Measurements from ENCODE around the gene SUZ12. TPM values are rescaled to one million over a fixed set of nuclear protein-coding genes. Genes with fewer than 3 reads are reported as not detected.
"Not testable (repeated sequence)": the region's sequence is repeated elsewhere in the genome, so short reads cannot be mapped to it uniquely, and the experiment has no call there.

SUZ12 gene
- total RNA-seq (ENCODE audit: low replicate concordance): 26.5 and 29.8 TPM in 2 replicates
- long read RNA-seq, full-length matches to known transcripts: 1 of 14 reads
- long read RNA-seq, partial matches to known transcripts: 11 of 14 reads
- long read RNA-seq, other reads (novel, unspliced or antisense): 2 of 14 reads

DNA sequence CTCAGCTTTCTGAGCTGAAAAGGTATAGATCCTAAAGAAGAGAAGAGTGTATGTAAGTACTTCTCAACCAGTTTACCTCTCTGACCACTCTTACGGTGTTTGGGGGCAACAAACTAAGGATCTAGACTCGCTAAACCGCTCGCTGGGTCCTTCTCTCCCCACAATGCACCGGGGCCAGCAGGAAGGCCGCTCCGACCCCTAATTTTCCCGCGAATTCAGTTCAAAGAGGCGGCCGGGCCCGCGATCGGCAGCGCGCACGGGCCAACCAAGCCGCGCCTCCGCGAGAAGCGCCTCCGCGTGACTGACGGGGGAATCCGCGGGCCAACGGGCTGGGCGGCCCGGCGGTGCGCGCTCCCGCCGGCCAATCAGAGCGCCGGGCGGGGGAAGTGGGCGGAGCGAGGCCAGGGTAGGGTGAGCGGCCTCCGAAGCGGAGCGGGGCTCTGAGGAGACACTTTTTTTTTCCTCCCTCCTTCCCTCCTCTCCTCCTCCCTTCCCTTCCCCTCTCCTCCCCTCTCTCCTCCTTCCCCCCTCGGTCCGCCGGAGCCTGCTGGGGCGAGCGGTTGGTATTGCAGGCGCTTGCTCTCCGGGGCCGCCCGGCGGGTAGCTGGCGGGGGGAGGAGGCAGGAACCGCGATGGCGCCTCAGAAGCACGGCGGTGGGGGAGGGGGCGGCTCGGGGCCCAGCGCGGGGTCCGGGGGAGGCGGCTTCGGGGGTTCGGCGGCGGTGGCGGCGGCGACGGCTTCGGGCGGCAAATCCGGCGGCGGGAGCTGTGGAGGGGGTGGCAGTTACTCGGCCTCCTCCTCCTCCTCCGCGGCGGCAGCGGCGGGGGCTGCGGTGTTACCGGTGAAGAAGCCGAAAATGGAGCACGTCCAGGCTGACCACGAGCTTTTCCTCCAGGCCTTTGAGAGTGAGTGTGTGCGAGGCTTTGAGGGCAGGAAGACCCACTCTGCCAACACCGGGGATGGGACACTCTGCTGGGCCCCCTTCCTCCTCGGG, at the start of gene SUZ12:
TSS of gene SUZ12 (plus strand) at position 393 of the 995 bp plus-strand sequence. CDS start at position 633, 240 bp downstream.
- peak; percentile 89 for DNase-seq (ENCODE audit: extremely low spot score, unreplicated experiment)
- not testable (repeated sequence) for H3K4me1 Mint-ChIP-seq (ENCODE audit: unreplicated experiment); H3K9me3 Mint-ChIP-seq; H3K36me3 Mint-ChIP-seq; H3K27me3 Mint-ChIP-seq
- Mint-ChIP-seq H3K4me3 (peak within 1 kb of the TSS; percentile 90), H3K27ac (peak within 1 kb of the TSS; percentile 81)

DNA sequence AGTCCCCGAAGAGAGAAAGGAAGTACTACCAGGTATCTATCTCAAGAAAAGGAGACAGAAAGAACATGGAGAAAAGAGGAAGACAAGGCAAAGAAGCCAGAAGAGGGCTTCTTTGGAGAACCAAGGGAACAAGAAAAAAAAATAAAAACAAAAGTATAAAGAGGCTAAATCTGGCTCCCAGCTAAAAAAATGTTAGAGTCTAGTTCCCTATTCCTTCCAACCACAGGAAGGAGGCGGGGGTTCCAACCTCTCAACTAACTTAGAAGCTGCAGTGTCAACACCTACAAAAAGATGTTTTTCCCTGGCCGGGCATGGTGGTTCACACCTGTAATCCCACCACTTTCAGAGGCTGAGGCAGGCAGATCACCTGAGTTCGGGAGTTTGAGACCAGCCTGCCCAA, 48.7 kb upstream of the SUZ12 start:
- Mint-ChIP-seq H3K27ac (no peak overlapping the region), H3K27me3 (no peaks in the 10 kb centered on the region), H3K4me3 (no peak overlapping the region), H3K4me1 (ENCODE audit: unreplicated experiment) (no peaks in the 10 kb centered on the region), H3K36me3 (peaks cover 30% of the 10 kb centered on the region), H3K9me3 (no peaks in the 10 kb centered on the region)
- DNase-seq (ENCODE audit: extremely low spot score, unreplicated experiment): no peak
- TF ChIP-seq, protein P1, sequence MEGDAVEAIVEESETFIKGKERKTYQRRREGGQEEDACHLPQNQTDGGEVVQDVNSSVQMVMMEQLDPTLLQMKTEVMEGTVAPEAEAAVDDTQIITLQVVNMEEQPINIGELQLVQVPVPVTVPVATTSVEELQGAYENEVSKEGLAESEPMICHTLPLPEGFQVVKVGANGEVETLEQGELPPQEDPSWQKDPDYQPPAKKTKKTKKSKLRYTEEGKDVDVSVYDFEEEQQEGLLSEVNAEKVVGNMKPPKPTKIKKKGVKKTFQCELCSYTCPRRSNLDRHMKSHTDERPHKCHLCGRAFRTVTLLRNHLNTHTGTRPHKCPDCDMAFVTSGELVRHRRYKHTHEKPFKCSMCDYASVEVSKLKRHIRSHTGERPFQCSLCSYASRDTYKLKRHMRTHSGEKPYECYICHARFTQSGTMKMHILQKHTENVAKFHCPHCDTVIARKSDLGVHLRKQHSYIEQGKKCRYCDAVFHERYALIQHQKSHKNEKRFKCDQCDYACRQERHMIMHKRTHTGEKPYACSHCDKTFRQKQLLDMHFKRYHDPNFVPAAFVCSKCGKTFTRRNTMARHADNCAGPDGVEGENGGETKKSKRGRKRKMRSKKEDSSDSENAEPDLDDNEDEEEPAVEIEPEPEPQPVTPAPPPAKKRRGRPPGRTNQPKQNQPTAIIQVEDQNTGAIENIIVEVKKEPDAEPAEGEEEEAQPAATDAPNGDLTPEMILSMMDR (conservative IDR thresholded peaks at IDR 0.05): no peak

DNA sequence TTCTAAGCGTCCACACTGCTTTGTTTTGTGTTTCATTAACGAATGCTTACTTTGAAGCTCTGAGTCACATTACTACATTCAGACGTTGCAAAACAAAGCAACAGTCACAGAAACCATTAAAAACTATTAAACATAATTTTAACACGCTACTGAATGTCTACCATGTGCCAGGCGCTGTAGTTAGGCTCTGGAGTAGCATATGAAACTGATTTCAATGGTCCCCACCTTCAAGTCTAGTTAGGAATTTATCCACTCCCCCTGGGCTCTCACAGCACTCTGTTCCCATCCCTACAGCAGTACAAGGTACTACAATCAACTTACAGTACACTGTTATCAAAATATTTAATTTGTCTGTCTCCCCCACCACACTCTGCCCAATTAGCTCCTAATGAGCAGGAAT, 35.9 kb upstream of the SUZ12 start:
- Mint-ChIP-seq H3K9me3 (no peaks in the 10 kb centered on the region), H3K4me3 (no peak overlapping the region), H3K36me3 (peaks cover 5% of the 10 kb centered on the region), H3K27ac (no peak overlapping the region), H3K27me3 (no peaks in the 10 kb centered on the region), H3K4me1 (ENCODE audit: unreplicated experiment) (no peaks in the 10 kb centered on the region)
- no peak for DNase-seq (ENCODE audit: extremely low spot score, unreplicated experiment)
- TF ChIP-seq, protein P1 (conservative IDR thresholded peaks at IDR 0.05): no peak

DNA sequence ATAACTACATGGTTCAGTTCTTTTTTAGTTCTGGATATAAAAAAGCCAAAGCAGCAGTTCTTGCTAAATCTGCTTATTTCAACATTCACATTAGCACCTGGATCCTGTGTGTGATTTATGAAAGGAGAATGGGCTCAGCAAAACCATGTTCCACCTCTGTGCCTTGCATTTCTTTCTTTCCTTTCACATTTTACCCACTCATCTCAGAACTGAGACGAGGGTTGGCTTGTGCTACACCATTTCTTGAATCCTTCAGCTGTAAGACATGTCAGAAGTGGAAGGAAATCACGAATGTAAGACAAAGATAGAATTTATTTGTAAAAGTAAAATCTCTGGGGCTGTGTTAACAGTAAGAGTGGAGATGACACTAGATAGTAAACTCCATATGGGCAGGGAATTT, 34.1 kb upstream of the SUZ12 start:
- Mint-ChIP-seq H3K4me3 (no peak overlapping the region), H3K36me3 (peaks cover 4% of the 10 kb centered on the region), H3K27ac (no peak overlapping the region), H3K9me3 (no peaks in the 10 kb centered on the region), H3K4me1 (ENCODE audit: unreplicated experiment) (no peaks in the 10 kb centered on the region), H3K27me3 (no peaks in the 10 kb centered on the region)
- TF ChIP-seq, protein P1 (conservative IDR thresholded peaks at IDR 0.05): no peak
- DNase-seq (ENCODE audit: extremely low spot score, unreplicated experiment): no peak

DNA sequence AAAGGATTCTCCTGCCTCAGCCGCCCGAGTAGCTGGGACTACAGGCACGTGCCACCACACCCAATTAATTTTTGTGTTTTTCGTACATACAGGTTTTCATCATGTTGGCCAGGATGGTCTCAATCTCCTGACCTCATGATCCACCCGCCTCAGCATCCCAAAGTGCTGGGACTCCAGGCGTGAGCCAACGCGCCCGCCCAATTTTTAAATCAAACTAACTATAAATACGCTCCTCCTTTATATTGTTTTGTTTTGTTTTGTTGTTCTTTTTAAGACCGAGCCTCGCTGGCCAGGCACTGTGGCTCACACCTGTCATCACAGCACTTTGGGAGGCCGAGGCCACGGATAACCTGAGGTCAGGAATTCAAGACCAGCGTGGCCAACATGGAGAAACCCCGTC, 33.4 kb upstream of the SUZ12 start:
- no peaks in the 10 kb centered on the region for H3K4me1 Mint-ChIP-seq (ENCODE audit: unreplicated experiment)
- no peak for DNase-seq (ENCODE audit: extremely low spot score, unreplicated experiment)
- H3K36me3 Mint-ChIP-seq: no peaks in the 10 kb centered on the region
- no peak overlapping the region for H3K27ac Mint-ChIP-seq
- no peak overlapping the region for H3K4me3 Mint-ChIP-seq
- H3K27me3 Mint-ChIP-seq: no peaks in the 10 kb centered on the region
- no peaks in the 10 kb centered on the region for H3K9me3 Mint-ChIP-seq
- TF ChIP-seq, protein P1 (conservative IDR thresholded peaks at IDR 0.05): no peak

DNA sequence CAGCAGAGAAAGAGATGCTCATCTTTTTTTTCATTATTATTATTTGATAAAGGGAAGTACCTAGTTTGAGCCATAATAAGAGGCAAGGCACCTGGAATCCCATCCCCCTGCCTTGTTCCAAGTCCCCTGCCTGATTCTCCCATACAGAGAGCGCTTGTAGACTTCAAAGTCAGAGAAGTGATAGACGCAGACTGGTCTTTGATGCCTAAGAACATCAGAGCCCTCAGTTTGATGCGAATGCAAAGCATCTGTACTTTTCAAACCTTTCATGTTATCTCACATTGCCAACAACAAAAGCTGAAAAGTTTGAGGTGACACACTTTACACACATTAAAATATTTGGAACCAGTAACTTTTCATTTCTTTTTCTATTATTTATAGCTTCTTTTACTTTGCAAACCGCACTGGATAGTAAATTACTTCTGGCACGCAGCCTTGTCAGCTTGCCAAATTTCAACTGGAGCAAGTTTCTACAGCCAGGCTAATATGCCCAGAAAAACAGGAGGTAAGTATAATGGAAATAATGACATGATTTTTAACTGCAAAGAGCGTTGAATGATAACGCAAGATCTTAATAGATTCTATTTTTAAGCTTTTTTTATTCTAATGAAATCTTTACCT, 29.4 kb upstream of the SUZ12 start:
- Mint-ChIP-seq H3K27me3 (peaks cover 4% of the 10 kb centered on the region), H3K9me3 (no peaks in the 10 kb centered on the region), H3K4me1 (ENCODE audit: unreplicated experiment) (no peaks in the 10 kb centered on the region), H3K27ac (no peak overlapping the region), H3K4me3 (no peak overlapping the region), H3K36me3 (no peaks in the 10 kb centered on the region)
- no peak for DNase-seq (ENCODE audit: extremely low spot score, unreplicated experiment)
- TF ChIP-seq, protein P1 (conservative IDR thresholded peaks at IDR 0.05): no peak

Measured in type B pancreatic cell (in vitro differentiated cells).